ENCODE measurements around the gene SAFB. TPM values are rescaled to one million over a fixed set of nuclear protein-coding genes. Genes with fewer than 3 reads are reported as not detected.
A peak's percentile ranks its signal among the peaks of the same experiment; 100 is the strongest.

The SAFB gene
- total RNA-seq, 1 experiment from 2014 or later, result 135 TPM

DNA sequence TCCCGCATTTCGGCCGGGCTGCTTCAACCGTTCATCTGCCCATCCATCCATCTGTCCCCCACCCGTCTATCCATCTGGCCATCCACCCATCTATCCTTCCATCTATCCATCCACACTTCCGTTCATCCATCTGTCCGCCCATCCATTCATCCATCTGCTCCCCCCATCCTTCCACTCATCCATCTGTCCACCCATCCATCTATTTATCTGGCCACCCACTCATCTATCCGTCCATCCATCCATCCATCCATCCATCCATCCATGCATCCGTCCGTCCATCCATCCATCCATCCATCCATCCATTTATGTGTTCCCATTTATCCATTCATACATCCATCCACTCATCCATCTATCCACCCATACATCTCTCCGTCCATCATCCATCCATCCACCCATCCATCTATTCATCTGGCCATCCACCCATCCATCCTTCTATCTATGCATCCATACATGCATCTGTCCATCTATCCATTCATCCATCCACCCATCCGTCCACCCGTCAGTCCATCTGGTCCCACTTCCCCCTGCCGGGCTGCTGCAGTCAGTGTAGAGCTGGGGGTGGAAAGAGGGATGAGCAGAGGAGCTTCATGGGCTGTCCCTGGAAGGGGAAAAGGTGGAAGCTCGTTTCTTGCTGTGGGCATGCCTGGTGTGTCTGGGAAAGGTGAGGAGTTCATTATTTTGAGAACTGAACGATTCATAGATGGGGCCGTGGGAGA is 58.7 kb downstream of the SAFB start:
- POLR2A ChIA-PET, result interaction anchor here (0.7 to 1.7 kb wide), 4 partner anchors 8 to 634 kb away, joined by 3 to 7 read pairs (median 4); partner anchors contain the start of genes CATSPERD, LONP1 and RPL36
- Mint-ChIP-seq H3K9me3 (ENCODE audit: unreplicated experiment) (no peaks in the 10 kb centered on the region), H3K36me3 (ENCODE audit: insufficient read depth, unreplicated experiment) (no peaks in the 10 kb centered on the region), H3K27ac (ENCODE audit: low read depth, unreplicated experiment) (peak overlapping the region; percentile 32), H3K4me1 (ENCODE audit: insufficient read depth, unreplicated experiment) (peaks cover 26% of the 10 kb centered on the region), H3K27me3 (ENCODE audit: insufficient read depth, unreplicated experiment) (no peaks in the 10 kb centered on the region), H3K4me3 (ENCODE audit: unreplicated experiment) (peak overlapping the region; percentile 76)
- TF ChIP-seq, protein P1, sequence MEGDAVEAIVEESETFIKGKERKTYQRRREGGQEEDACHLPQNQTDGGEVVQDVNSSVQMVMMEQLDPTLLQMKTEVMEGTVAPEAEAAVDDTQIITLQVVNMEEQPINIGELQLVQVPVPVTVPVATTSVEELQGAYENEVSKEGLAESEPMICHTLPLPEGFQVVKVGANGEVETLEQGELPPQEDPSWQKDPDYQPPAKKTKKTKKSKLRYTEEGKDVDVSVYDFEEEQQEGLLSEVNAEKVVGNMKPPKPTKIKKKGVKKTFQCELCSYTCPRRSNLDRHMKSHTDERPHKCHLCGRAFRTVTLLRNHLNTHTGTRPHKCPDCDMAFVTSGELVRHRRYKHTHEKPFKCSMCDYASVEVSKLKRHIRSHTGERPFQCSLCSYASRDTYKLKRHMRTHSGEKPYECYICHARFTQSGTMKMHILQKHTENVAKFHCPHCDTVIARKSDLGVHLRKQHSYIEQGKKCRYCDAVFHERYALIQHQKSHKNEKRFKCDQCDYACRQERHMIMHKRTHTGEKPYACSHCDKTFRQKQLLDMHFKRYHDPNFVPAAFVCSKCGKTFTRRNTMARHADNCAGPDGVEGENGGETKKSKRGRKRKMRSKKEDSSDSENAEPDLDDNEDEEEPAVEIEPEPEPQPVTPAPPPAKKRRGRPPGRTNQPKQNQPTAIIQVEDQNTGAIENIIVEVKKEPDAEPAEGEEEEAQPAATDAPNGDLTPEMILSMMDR (IDR thresholded peaks at IDR 0.05; ENCODE audit: unreplicated experiment), result no peak
- intact Hi-C loops (cut with micrococcal nuclease), result no loop called here
- CTCF ChIA-PET, result no interaction called here
- no TSS peak for BruUV-seq (replicated peaks)
- DNase-seq (ENCODE audit: unreplicated experiment), result no peak

DNA sequence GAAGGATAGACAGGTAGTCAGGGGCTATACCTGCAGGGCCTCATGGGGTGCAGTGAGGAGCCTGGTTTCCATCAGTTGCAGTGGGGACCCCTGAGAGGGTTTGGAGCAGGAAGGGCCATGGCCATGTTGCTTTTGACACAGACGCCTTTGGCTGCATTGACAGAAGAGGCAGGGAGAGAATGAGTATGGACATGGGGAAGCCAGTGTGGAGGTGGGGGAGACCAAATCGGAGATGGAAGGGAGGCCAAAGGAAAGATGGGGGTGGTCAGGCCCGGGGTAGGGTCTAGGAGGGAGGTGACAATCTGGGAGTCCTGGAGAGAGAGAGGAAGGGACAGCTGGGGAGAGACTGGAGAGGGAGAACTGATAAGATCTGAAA is 59.2 kb downstream of the SAFB start:
- CTCF ChIA-PET, result no interaction called here
- TF ChIP-seq, protein P1 (IDR thresholded peaks at IDR 0.05; ENCODE audit: unreplicated experiment), result no peak
- no peak for DNase-seq (ENCODE audit: unreplicated experiment)
- Mint-ChIP-seq H3K4me3 (ENCODE audit: unreplicated experiment) (peak overlapping the region; percentile 76), H3K36me3 (ENCODE audit: insufficient read depth, unreplicated experiment) (no peaks in the 10 kb centered on the region), H3K4me1 (ENCODE audit: insufficient read depth, unreplicated experiment) (peaks cover 26% of the 10 kb centered on the region), H3K27me3 (ENCODE audit: insufficient read depth, unreplicated experiment) (no peaks in the 10 kb centered on the region), H3K9me3 (ENCODE audit: unreplicated experiment) (no peaks in the 10 kb centered on the region), H3K27ac (ENCODE audit: low read depth, unreplicated experiment) (peak overlapping the region; percentile 32)
- BruUV-seq (replicated peaks), result no TSS peak
- intact Hi-C loops (cut with micrococcal nuclease), result no loop called here
- POLR2A ChIA-PET, result interaction anchor here (0.7 to 1.7 kb wide), 5 partner anchors 8 to 634 kb away, joined by 3 to 7 read pairs (median 6); partner anchors contain the start of genes CATSPERD, LONP1, RPL36 and SAFB

DNA sequence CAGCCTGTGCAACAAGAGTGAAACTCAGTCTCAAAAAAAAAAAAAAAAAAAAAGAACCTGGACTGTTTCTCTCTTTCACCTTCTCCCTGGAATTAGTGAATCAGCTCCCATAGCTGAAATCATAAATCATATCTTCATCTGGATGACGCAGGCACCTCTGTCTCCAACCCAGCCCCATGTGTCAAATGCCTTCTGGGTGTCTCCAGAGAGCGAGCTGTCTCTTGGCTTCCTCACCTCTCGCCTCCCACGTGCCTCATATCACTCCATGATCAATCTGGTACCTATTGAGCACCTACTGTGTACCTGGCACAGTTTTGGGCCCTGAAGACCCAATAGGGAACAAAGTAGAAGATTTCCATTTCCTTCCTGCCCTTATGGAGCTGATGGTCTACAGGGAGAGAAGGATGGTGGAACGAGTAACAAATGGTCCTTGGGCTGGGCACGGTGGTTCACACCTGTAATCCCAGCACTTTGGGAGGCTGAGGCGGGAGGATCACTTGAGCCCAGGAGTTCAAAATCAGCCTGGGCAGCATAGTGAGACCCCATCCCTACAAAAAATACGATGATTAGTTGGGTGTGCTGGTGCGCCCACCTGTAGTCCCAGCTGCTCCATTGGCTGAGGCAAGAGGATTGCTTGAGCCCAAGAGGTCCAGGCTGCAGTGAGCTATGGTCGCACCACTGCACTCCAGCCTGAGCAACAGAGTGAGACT is 60.4 kb downstream of the SAFB start:
- intact Hi-C loops (cut with micrococcal nuclease), result no loop called here
- DNase-seq (ENCODE audit: unreplicated experiment), result no peak
- no TSS peak for BruUV-seq (replicated peaks)
- TF ChIP-seq, protein P1 (IDR thresholded peaks at IDR 0.05; ENCODE audit: unreplicated experiment), result no peak
- Mint-ChIP-seq H3K9me3 (ENCODE audit: unreplicated experiment) (no peaks in the 10 kb centered on the region), H3K27ac (ENCODE audit: low read depth, unreplicated experiment) (no peak overlapping the region), H3K4me3 (ENCODE audit: unreplicated experiment) (no peak overlapping the region), H3K36me3 (ENCODE audit: insufficient read depth, unreplicated experiment) (no peaks in the 10 kb centered on the region), H3K27me3 (ENCODE audit: insufficient read depth, unreplicated experiment) (no peaks in the 10 kb centered on the region), H3K4me1 (ENCODE audit: insufficient read depth, unreplicated experiment) (peaks cover 26% of the 10 kb centered on the region)
- POLR2A ChIA-PET, result interaction anchor here (1.0 to 1.2 kb wide), 2 partner anchors 37 to 61 kb away, joined by 3 to 6 read pairs; partner anchors contain the start of genes CATSPERD, LONP1, SAFB and SAFB2
- CTCF ChIA-PET, result interaction anchor here (0.5 to 0.6 kb wide), 4 partner anchors 48 to 1236 kb away, joined by 3 read pairs; no protein-coding TSS in a partner anchor

DNA sequence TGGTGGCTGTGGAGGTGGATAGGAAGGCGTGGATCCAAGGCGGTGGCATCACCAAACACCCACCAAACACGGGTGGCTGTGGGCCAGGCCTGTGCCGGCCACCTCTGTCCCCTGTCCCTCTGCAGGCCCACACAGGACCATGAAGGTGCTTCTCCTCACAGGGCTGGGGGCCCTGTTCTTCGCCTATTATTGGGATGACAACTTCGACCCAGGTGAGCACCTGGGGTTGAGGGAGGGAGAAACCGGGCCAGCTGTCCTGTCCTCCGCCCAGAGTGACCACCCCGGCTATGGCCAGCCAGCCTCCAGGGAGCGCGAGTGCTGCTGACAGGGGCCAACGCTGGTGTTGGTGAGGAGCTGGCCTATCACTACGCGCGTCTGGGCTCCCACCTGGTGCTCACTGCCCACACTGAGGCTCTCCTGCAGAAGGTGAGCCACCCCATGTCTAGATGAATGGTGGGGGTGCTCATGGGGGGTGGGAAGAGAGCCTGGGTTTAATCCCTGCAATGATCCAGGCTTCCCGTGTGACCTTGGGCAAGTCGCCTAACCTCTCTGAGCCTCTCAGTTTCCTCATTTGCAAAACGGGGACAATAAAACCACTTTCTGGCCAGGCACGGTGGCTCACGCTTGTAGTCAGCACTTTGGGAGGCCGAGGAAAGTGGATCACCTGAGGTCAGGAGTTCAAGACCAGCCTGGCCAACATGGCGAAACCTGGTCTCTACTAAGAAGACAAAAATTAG is 62.0 kb downstream of the SAFB start:
- ChIA-PET CTCF (no interaction called here), POLR2A (no interaction called here)
- no TSS peak for BruUV-seq (replicated peaks)
- intact Hi-C loops (cut with micrococcal nuclease), result no loop called here
- Mint-ChIP-seq H3K27me3 (ENCODE audit: insufficient read depth, unreplicated experiment) (no peaks in the 10 kb centered on the region), H3K9me3 (ENCODE audit: unreplicated experiment) (no peaks in the 10 kb centered on the region), H3K36me3 (ENCODE audit: insufficient read depth, unreplicated experiment) (peaks cover 8% of the 10 kb centered on the region), H3K27ac (ENCODE audit: low read depth, unreplicated experiment) (no peak overlapping the region), H3K4me1 (ENCODE audit: insufficient read depth, unreplicated experiment) (peaks cover 21% of the 10 kb centered on the region), H3K4me3 (ENCODE audit: unreplicated experiment) (no peak overlapping the region)
- TF ChIP-seq, protein P1 (IDR thresholded peaks at IDR 0.05; ENCODE audit: unreplicated experiment), result no peak
- no peak for DNase-seq (ENCODE audit: unreplicated experiment)

Measured in MCF 10A (cell line).